DMS153 treated with DMSO at 0.1 percent for 48 hours (cell line): Measurements from ENCODE around the gene HSF5.

ENCODE experiments used
- DNase-seq: peaks from one replicate; lab custom pipeline; 2025; ENCODE audit not compliant: unreplicated experiment; lab: John Stamatoyannopoulos, UW

Gene HSF5

GRCh38 chr17:58371300-58371950, 116.8 kb downstream of the HSF5 start:
- DNase-seq: no peak

DNA sequence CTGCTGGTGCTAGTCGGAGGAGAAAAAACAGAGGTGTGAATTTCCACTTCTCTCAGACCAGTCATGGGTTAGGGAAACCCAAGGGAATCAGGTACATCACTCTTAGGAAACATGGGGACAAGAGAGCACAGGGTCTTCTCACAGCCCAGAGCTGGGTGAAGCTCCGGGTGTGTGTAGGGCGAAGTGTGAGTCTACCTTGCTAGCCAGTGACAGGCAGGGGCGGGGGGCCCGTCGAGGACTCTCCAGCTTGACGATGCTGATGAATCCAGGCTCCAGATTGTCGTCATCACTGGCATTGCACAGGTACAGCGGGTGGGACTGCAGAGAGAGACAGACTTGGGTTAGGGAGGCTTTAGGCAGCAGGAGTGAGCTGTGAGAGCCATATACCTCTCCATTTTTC, 117.5 kb downstream of the HSF5 start:
- DNase-seq: no peak

DNA sequence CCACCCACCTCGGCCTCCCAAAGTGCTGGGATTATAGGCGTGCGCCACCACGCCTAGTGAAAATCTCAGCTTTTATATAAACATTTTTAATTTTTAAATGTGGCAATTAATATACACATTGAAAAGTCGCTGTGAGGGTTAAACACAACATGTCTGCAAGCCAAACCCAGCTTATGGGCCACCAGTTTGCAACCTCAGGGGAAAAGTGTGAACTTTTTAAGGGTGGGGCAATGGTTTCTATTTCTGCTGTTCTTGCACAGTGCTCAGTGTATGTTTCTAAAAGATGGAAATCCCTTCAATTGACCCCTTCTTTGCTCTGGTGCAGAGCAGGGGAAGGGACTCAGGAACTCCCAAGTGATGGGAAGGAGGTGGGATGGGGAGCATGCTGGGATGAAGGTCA, 117.9 kb downstream of the HSF5 start:
- DNase-seq: no peak
